ENCODE measurements around the gene BMP6. TPM values are rescaled to one million over a fixed set of nuclear protein-coding genes. Genes with fewer than 3 reads are reported as not detected.

BMP6 gene
- polyA plus RNA-seq, 1 experiment, result 0.06 TPM

GRCh38 chr6:7684843-7685242 lies 41.1 kb upstream of the BMP6 start:
- Histone ChIP-seq H3K4me3 (ENCODE audit: low read depth, low read length) (no peak overlapping the region), H3K36me3 (ENCODE audit: control insufficient read depth, insufficient read depth, low read length) (no peaks in the 10 kb centered on the region), H3K27me3 (ENCODE audit: control insufficient read depth, insufficient read depth, low read length) (peaks cover 2% of the 10 kb centered on the region; the same call in 1 of the 2 replicates)
- TF ChIP-seq CTCF (IDR thresholded peaks at IDR 0.05; ENCODE audit: insufficient read depth, low read depth, low read length), result no peak
- DNase-seq (ENCODE audit: low read depth), result no peak
- POLR2A ChIA-PET, result no interaction called here
- CTCF ChIA-PET, result no interaction called here

GRCh38 chr6:7685276-7685675 lies 40.6 kb upstream of the BMP6 start:
- CTCF ChIA-PET, result no interaction called here
- POLR2A ChIA-PET, result no interaction called here
- no peak overlapping the region for H3K4me3 ChIP-seq (ENCODE audit: low read depth, low read length)
- no peaks in the 10 kb centered on the region for H3K36me3 ChIP-seq (ENCODE audit: control insufficient read depth, insufficient read depth, low read length)
- no peak for DNase-seq (ENCODE audit: low read depth)
- peaks cover 2% of the 10 kb centered on the region; the same call in 1 of the 2 replicates for H3K27me3 ChIP-seq (ENCODE audit: control insufficient read depth, insufficient read depth, low read length)
- TF ChIP-seq CTCF (IDR thresholded peaks at IDR 0.05; ENCODE audit: insufficient read depth, low read depth, low read length), result no peak

GRCh38 chr6:7687145-7688111 lies 38.5 kb upstream of the BMP6 start:
- no peak overlapping the region for H3K4me3 ChIP-seq (ENCODE audit: low read depth, low read length)
- H3K27me3 ChIP-seq (ENCODE audit: control insufficient read depth, insufficient read depth, low read length), result peaks cover 2% of the 10 kb centered on the region; the same call in 1 of the 2 replicates
- TF ChIP-seq CTCF (IDR thresholded peaks at IDR 0.05; ENCODE audit: insufficient read depth, low read depth, low read length), result no peak
- H3K36me3 ChIP-seq (ENCODE audit: control insufficient read depth, insufficient read depth, low read length), result no peaks in the 10 kb centered on the region
- ChIA-PET POLR2A (no interaction called here), CTCF (interaction anchor here (0.6 kb wide), 1 partner anchor 13 kb away, joined by 3 read pairs; no protein-coding TSS in a partner anchor)
- DNase-seq (ENCODE audit: low read depth), result no peak

GRCh38 chr6:7691021-7691420 lies 34.9 kb upstream of the BMP6 start:
- no peak overlapping the region for H3K4me3 ChIP-seq (ENCODE audit: low read depth, low read length)
- ChIA-PET POLR2A (no interaction called here), CTCF (no interaction called here)
- TF ChIP-seq CTCF (IDR thresholded peaks at IDR 0.05; ENCODE audit: insufficient read depth, low read depth, low read length), result no peak
- no peak for DNase-seq (ENCODE audit: low read depth)
- no peaks in the 10 kb centered on the region for H3K27me3 ChIP-seq (ENCODE audit: control insufficient read depth, insufficient read depth, low read length)
- H3K36me3 ChIP-seq (ENCODE audit: control insufficient read depth, insufficient read depth, low read length), result no peaks in the 10 kb centered on the region

- no peak for TF ChIP-seq CTCF (IDR thresholded peaks at IDR 0.05; ENCODE audit: insufficient read depth, low read depth, low read length)
- CTCF ChIA-PET, result interaction anchor here (0.6 kb wide), 1 partner anchor 314 kb away, joined by 4 read pairs; no protein-coding TSS in a partner anchor
- H3K27me3 ChIP-seq (ENCODE audit: control insufficient read depth, insufficient read depth, low read length), result no peaks in the 10 kb centered on the region
- POLR2A ChIA-PET, result no interaction called here
- H3K36me3 ChIP-seq (ENCODE audit: control insufficient read depth, insufficient read depth, low read length), result no peaks in the 10 kb centered on the region
- H3K4me3 ChIP-seq (ENCODE audit: low read depth, low read length), result no peak overlapping the region
- DNase-seq (ENCODE audit: low read depth), result no peak
Observed at GRCh38 chr6:7691675-7692452, 34.0 kb upstream of the BMP6 start.
